NCI-H226 (cell line): ENCODE results near the gene ADAMTS2.

Experiments used
- DNase-seq: peaks from one replicate; pipeline ENCODE4 v3.0.0-alpha.2; 2015

ADAMTS2 gene

GRCh38 chr5:179345433-179346321 lies at the start of gene ADAMTS2:
Gene ADAMTS2, minus strand, starts transcription at chr5:179345461. Its CDS starts 133 bp downstream, at chr5:179345328.
- peak; percentile 52 for DNase-seq

- DNase-seq: peak; percentile 92
These were observed 47.8 kb upstream of the ADAMTS2 start for GRCh38 chr5:179393078-179393477.

- DNase-seq: no peak
These were observed 42.2 kb upstream of the ADAMTS2 start for GRCh38 chr5:179387151-179388110.

- DNase-seq: peak; percentile 43
These were observed 40.7 kb upstream of the ADAMTS2 start for GRCh38 chr5:179385914-179386313.

GRCh38 chr5:179382486-179382885 lies 37.2 kb upstream of the ADAMTS2 start:
- DNase-seq: no peak

GRCh38 chr5:179381691-179382090 lies 36.4 kb upstream of the ADAMTS2 start:
- DNase-seq: no peak

- DNase-seq: no peak
These were observed 35.2 kb upstream of the ADAMTS2 start for GRCh38 chr5:179380211-179381035.

GRCh38 chr5:179379321-179379890 lies 34.1 kb upstream of the ADAMTS2 start:
- DNase-seq: no peak

- no peak for DNase-seq
These were observed 33.4 kb upstream of the ADAMTS2 start for GRCh38 chr5:179378441-179379271.

- DNase-seq: no peak
These were observed 32.8 kb upstream of the ADAMTS2 start for GRCh38 chr5:179378116-179378440.

- no peak for DNase-seq
These were observed 32.3 kb upstream of the ADAMTS2 start for GRCh38 chr5:179377421-179378115.

- DNase-seq: no peak
These were observed 31.6 kb upstream of the ADAMTS2 start for GRCh38 chr5:179376701-179377420.

GRCh38 chr5:179375831-179376365 lies 30.6 kb upstream of the ADAMTS2 start:
- DNase-seq: no peak

- no peak for DNase-seq
These were observed 30.0 kb upstream of the ADAMTS2 start for GRCh38 chr5:179375236-179375685.

- no peak for DNase-seq
These were observed 29.4 kb upstream of the ADAMTS2 start for GRCh38 chr5:179374506-179375235.

GRCh38 chr5:179373961-179374505 lies 28.8 kb upstream of the ADAMTS2 start:
- DNase-seq: no peak

- DNase-seq: no peak
These were observed 28.1 kb upstream of the ADAMTS2 start for GRCh38 chr5:179373101-179373934.
